ENCODE data around the gene PRCD. TPM values are rescaled to one million over a fixed set of nuclear protein-coding genes. Genes with fewer than 3 reads are reported as not detected.
A peak's percentile ranks its signal among the peaks of the same experiment; 100 is the strongest.
"Not testable (repeated sequence)": the region's sequence is repeated elsewhere in the genome, so short reads cannot be mapped to it uniquely, and the experiment has no call there.

Gene PRCD
- total and polyA plus RNA-seq, 2 donors (not counting 1 experiment from before 2014, with no cell fraction given), result 18.0 to 30.6 TPM

DNA sequence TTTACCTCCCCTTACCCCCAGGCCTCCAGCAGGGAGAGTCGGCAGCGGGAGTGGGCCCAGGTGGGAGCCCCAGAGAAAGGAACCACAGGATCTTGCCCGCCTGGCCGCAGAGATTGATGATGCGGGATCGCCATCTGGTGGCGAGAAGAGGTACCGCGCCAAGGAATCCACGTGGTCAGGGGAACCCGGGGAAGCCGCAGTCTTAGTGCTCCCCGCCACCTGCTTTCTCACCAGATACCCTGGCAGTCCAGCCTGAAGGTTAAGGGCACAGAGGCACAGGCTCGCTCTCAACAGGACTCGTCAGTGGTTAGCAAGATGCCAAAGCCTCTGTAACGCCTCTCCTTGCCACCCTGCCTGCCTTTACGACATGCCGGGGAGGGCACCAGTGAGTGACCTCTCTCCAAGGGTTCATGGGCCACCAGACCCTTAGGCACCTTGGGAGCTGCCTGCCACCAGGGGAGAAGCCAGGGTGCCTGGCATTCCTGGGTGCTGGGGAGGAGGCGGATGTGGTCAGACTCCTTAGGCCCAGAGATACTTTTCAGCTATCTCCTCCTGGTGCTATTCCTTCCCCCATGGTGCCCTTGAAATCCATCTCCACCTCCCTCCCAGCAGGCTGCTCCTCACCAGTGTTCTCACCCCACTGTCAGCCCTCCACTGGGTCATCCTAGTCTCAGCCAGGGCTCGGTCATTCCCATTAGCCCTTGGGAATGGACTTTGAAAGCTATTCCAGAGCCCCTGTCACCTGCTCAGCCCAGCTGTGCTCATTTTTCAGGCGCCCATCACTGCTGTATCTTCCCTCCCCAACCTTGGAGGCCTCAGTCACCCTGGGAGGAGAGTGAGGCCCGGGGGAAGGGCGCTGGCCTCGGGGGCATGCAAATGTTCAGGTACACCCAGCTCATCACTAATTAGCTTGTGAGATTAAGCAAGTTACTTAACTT is 33.2 kb upstream of the PRCD start:
- Histone ChIP-seq H4K20me1 (ENCODE audit: control insufficient read depth, insufficient read depth, low read length, poor library complexity, severe bottlenecking) (no peaks in the 10 kb centered on the region), H3K79me2 (ENCODE audit: control insufficient read depth, insufficient read depth, low read length) (peaks cover 25% of the 10 kb centered on the region), H3K36me3 (replicated peaks in 1 of 2; ENCODE audit: control extremely low read depth in 1 of 2, control insufficient read depth in 1 of 2, extremely low read depth in 1 of 2, insufficient read depth in 2 of 2, low read length in 1 of 2) (no peaks in the 10 kb centered on the region), H3K4me2 (replicated peaks; ENCODE audit: low read depth, low read length, poor library complexity, severe bottlenecking) (peak overlapping the region; percentile 54), H3K9ac (ENCODE audit: low read length) (no peak overlapping the region), H3K4me3 (ENCODE audit: control extremely low read depth in 1 of 5, extremely low read depth in 1 of 5, insufficient read depth in 1 of 5, low read depth in 2 of 5, low read length in 4 of 5) (no peak overlapping the region), H3K27me3 (replicated peaks in 1 of 4; ENCODE audit: control extremely low read depth in 1 of 4, control insufficient read depth in 3 of 4, insufficient read depth in 4 of 4, low read length in 3 of 4) (no peaks in the 10 kb centered on the region), H3K27ac (ENCODE audit: low read length in 2 of 2) (no peak overlapping the region), H3K9me3 (ENCODE audit: control extremely low read depth in 1 of 3, control insufficient read depth in 2 of 3, insufficient read depth in 1 of 3, low read length in 2 of 3) (no peaks in the 10 kb centered on the region), H2AFZ (ENCODE audit: insufficient read depth, low read depth, low read length, poor library complexity, severe bottlenecking) (peak overlapping the region; percentile 55), H3K4me1 (ENCODE audit: control insufficient read depth in 2 of 2, insufficient read depth in 2 of 2, low read length in 2 of 2) (peaks cover 14 to 28% of the 10 kb centered on the region in 2 donors)
- H3K27ac Mint-ChIP-seq, result peak overlapping the region; percentile 50
- peaks cover 28% of the 10 kb centered on the region for H3K4me1 Mint-ChIP-seq
- intact Hi-C loops (cut with micrococcal nuclease), result loop anchor here (1.0 to 5.0 kb wide), 4 partner anchors 40 to 98 kb away; no protein-coding TSS in a partner anchor
- peaks cover 2% of the 10 kb centered on the region for H3K27me3 Mint-ChIP-seq
- TF ChIP-seq, protein P1, sequence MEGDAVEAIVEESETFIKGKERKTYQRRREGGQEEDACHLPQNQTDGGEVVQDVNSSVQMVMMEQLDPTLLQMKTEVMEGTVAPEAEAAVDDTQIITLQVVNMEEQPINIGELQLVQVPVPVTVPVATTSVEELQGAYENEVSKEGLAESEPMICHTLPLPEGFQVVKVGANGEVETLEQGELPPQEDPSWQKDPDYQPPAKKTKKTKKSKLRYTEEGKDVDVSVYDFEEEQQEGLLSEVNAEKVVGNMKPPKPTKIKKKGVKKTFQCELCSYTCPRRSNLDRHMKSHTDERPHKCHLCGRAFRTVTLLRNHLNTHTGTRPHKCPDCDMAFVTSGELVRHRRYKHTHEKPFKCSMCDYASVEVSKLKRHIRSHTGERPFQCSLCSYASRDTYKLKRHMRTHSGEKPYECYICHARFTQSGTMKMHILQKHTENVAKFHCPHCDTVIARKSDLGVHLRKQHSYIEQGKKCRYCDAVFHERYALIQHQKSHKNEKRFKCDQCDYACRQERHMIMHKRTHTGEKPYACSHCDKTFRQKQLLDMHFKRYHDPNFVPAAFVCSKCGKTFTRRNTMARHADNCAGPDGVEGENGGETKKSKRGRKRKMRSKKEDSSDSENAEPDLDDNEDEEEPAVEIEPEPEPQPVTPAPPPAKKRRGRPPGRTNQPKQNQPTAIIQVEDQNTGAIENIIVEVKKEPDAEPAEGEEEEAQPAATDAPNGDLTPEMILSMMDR (IDR thresholded peaks at IDR 0.05), result peak; percentile 87
- no peak for TF ChIP-seq EZH2 (IDR thresholded peaks at IDR 0.05; ENCODE audit: borderline replicate concordance, insufficient read depth, low read depth, low read length, poor library complexity, severe bottlenecking)
- H3K9me3 Mint-ChIP-seq (ENCODE audit: insufficient read depth), result no peaks in the 10 kb centered on the region
- H3K4me3 Mint-ChIP-seq, result no peak overlapping the region
- peak; percentile 73 for ATAC-seq (ENCODE audit: low read depth)
- whole genome bisulfite sequencing (ENCODE audit: insufficient coverage), result 29% methylated on average over 22 of the region's 24 CpGs
- DNase-seq, result peak; percentile 92
- ChIA-PET POLR2A (interaction anchor here (0.5 to 22.8 kb wide), 4 partner anchors 8 to 42 kb away, joined by 5 to 478 read pairs (median 16); partner anchors contain the start of gene AANAT), CTCF (interaction anchor here (0.7 to 20.8 kb wide), 29 partner anchors 8 to 626 kb away, joined by 3 to 442 read pairs (median 5); partner anchors contain the start of gene AANAT)

DNA sequence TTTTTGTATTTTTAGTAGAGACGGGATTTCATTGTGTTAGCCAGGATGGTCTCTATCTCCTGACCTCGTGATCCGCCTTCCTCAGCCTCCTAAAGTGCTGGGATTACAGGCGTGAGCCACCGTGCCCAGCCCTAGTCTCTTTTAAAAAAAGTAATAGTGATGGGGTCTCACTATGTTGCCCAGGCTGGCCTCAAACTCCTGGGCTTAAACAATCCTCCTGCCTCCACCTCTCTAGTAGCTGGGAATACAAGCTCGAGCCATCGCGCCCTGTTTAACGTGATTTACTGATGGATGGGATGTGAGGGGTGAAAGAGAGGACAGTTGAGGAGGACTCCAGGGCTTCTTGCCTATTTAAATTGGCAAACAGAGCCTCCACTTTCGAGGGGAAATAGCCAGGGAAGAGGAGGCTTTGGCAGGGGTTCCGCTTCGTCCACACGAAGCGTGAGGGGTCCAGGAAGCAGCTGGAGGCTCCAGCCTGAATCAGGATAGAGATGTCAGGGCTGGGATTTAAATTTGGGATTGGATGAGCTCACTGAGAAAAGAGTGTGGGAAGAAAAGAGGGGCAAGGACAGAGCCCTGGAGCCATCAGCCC is 31.3 kb upstream of the PRCD start:
- CTCF ChIA-PET, result interaction anchor here (0.6 to 20.8 kb wide), 16 partner anchors 8 to 207 kb away, joined by 3 to 442 read pairs (median 10); partner anchors contain the start of gene AANAT
- POLR2A ChIA-PET, result interaction anchor here (22.8 kb wide), 1 partner anchor 26 kb away, joined by 478 read pairs; no protein-coding TSS in a partner anchor
- WGBS (ENCODE audit: insufficient coverage), result 89% methylated on average over 14 of the region's 14 CpGs

More for the DNA sequence above, 31.3 kb upstream of the PRCD start:
- not testable (repeated sequence) for H3K27ac Mint-ChIP-seq; H3K9me3 Mint-ChIP-seq (ENCODE audit: insufficient read depth); H3K4me3 ChIP-seq (ENCODE audit: control extremely low read depth in 1 of 5, extremely low read depth in 1 of 5, insufficient read depth in 1 of 5, low read depth in 2 of 5, low read length in 4 of 5); DNase-seq; H3K79me2 ChIP-seq (ENCODE audit: control insufficient read depth, insufficient read depth, low read length); ATAC-seq (ENCODE audit: low read depth); H3K9ac ChIP-seq (ENCODE audit: low read length); H3K36me3 ChIP-seq (replicated peaks in 1 of 2; ENCODE audit: control extremely low read depth in 1 of 2, control insufficient read depth in 1 of 2, extremely low read depth in 1 of 2, insufficient read depth in 2 of 2, low read length in 1 of 2); H3K27me3 ChIP-seq (replicated peaks in 1 of 4; ENCODE audit: control extremely low read depth in 1 of 4, control insufficient read depth in 3 of 4, insufficient read depth in 4 of 4, low read length in 3 of 4); H3K4me3 Mint-ChIP-seq; H3K27ac ChIP-seq (ENCODE audit: low read length in 2 of 2); H3K9me3 ChIP-seq (ENCODE audit: control extremely low read depth in 1 of 3, control insufficient read depth in 2 of 3, insufficient read depth in 1 of 3, low read length in 2 of 3); H4K20me1 ChIP-seq (ENCODE audit: control insufficient read depth, insufficient read depth, low read length, poor library complexity, severe bottlenecking); H3K4me2 ChIP-seq (replicated peaks; ENCODE audit: low read depth, low read length, poor library complexity, severe bottlenecking); H2AFZ ChIP-seq (ENCODE audit: insufficient read depth, low read depth, low read length, poor library complexity, severe bottlenecking); H3K27me3 Mint-ChIP-seq
- peaks cover 5 to 15% of the 10 kb centered on the region in 2 donors for H3K4me1 ChIP-seq (ENCODE audit: control insufficient read depth in 2 of 2, insufficient read depth in 2 of 2, low read length in 2 of 2)
- peaks cover 21% of the 10 kb centered on the region for H3K4me1 Mint-ChIP-seq
- intact Hi-C loops (cut with micrococcal nuclease), result loop anchor here (5.0 kb wide), 1 partner anchor 39 kb away; no protein-coding TSS in a partner anchor
